NCI-H446 treated with DMSO at 0.1 percent for 48 hours (cell line): Measurements from ENCODE around the gene UBE2QL1.

ENCODE experiments used
- DNase-seq: peaks from one replicate; lab custom pipeline; 2025; lab: John Stamatoyannopoulos, UW

UBE2QL1 gene

DNA sequence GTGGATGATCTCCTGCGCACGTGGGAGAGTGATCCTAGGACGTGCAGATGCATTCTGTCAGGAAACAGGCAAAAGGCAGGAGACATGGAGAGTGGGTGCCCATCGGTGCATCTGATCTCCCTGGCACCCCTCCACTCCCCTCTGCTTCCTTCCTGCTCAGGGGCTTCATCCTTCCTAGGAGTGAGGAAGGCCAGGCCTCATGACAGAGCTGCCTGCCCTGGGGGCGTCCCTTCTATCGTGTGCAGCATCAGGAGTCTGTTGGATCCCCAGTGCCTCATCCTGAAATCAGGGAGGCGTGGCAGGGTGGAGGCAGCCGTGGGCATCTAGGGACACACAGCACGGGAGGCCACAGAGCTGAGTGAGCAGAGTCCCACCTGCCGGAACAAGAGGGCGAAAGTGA lies 30.1 kb downstream of the UBE2QL1 start:
- no peak for DNase-seq

DNA sequence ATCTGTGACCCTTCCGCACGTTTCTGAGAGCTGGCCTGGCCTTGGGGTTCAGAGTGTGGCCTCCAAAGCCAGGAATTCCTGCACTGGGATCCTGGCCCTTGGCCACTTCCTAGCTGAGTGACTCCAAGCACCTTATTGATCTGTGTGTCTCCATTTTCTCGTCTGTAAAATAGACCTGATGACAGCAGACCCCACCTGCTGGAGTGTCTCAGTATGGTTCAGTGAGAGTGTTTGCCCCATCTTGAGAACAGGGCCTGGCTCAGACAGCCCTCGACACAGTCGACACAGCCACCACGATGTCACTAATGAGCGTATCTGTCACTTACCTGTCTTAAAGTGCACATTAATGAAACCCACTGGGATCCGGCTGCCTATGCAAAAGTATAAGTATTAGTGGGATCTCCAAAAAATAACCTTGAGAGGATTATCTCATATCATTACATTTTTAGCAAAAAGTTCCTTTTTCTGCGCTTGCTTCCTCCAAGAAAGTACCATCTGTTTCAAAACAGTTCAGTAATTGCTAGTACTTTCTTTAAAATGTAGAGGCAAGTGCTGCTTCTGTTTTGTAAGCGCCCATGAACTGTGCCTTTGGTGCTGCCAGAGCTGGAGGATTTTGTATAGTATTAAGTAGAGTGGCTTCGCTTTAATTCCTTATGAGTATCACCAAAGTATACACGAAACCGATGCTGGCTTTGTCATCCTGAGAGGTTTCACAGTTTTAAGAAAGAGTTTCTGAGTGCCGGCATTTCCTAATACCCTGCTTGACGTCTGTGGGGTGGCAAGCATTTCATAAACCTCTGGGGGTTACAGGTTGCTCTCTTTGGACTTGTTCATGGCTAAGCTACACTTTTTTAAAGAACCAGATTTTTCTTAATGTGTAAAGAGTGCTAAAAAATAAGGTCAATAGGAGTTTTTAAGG lies 31.7 kb downstream of the UBE2QL1 start:
- no peak for DNase-seq

DNA sequence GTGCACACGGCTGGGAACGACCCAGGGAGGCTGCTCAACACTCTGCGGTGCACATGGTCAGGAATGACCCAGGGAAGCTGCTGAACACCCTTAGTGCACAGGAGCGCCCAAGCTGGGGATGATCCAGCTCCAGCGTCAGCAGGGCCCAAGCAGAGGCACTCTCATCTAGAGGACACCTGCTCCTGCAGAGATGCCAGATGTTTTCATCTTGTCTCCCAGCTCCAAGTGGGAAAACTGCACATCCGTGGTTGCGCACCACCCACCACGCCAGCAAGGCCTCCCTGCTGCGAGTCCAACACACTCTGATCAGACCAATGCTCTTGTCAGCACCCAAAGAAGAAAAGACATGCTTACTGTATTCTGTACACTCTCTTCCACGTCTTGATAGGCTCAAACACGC lies 34.1 kb downstream of the UBE2QL1 start:
- no peak for DNase-seq

DNA sequence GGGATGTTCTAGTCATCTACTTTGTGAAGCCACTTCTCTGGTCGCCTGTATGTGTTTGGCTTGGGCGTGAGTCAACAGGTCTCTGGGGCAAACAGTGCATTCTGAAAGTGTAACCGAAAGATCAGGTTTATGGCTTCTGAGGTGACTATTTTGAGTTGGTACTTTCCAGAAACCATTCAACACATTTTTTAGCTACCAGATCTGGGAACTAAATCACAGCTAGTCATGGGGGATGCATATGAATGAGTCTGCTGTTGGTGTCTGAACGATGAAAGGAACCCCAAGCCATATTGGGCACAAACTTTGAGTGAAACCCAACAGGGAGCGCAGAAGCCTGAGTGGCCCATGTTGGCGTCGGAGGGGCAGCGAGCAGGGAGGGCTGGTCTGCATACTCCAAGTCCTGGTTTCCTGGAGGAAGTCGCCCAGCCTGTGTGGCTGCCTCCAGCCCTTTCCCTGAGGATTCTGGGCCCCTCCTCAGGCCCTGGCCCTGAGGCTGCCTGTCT lies 35.3 kb downstream of the UBE2QL1 start:
- no peak for DNase-seq

DNA sequence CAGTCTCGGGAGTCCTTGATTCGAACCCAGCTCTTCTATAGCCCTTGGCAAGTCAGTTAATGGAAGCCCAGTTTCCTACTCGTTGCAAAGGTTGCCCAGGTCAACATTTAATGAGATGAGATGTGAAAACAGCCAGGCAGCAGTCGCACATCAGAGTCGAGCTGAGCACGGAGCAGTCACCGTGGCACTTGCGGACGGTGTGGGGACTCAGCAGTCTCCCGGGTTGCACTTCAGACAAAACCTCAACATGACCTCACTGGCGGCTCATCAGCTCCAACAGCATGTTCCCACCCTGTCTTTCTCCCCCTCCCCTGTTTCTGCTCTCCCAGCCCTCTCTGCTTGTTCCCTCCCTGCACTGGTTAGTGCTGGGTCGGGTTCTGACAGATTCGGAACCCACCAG lies 35.8 kb downstream of the UBE2QL1 start:
- no peak for DNase-seq

DNA sequence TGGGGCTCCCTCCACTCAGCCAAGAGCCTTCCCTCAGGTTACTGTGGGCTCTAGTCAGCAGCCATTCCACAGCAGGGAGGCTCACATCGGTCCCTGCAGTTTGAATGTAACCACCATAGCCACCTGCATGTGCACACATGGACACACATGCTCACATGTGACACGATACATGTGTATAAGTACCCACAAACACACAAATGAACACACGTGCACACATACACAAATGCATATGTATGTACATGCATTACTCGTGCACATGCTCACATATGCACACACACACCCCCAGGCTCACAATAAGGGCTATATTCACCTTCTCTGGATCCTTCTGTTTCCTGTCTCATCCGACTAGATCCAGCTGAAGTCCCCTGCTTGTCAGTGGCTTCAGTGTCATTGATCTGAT lies 36.2 kb downstream of the UBE2QL1 start:
- DNase-seq, result no peak

DNA sequence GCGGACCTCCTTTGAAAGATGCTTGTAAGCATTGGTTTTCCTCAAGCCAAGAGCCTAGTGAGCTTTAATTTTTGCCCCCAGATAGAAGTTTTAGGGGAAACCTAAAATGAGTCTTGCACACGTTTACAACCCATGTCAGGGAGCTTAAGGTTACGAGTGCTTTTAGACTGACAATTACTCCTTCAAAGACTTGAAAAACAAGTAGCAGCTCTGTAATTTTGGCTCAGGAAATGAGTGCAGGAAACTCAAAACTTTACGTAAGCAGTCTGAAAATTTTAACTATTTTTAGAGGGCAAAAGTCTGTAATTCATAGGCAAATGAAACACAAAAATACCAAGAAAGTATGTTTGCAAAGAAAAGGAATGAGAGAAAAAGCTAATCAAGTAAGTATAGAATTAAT lies 36.8 kb downstream of the UBE2QL1 start:
- DNase-seq, result no peak

DNA sequence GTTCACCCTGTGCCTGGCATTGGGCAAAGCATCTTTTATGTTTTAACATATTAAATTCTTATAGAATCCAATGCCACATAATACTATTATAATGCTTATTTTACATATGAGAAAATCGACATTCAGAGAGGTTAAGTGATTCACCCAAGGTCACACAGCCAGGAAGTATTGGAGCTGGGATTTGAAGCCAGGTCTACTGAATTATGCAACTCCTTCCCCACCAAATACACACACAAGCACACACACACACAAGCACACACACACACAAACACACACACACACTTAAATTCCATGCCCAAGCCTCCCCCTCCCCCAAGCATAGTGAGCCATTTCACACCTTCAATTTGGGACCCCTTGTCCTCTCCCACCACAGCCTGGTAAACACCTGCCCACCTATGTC lies 37.4 kb downstream of the UBE2QL1 start:
- DNase-seq, result no peak

DNA sequence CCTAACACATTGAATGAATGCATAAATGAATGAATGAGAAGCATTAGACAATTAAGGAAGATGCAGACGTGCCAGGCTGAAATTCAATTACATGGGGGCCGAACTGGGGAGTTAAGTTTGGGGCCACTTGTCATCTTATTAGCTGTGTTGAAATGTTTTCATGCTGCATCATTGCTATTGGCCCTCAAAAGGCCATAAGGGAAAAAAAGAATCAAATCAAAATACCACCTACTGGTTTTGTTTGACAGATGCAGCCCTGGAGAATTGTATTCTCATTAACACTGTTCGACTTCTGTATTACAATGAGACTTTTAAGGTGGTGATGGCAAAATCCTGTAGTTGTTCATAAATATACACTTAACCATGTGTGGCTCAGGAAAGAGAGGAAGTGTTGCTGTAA lies 38.4 kb downstream of the UBE2QL1 start:
- no peak for DNase-seq

DNA sequence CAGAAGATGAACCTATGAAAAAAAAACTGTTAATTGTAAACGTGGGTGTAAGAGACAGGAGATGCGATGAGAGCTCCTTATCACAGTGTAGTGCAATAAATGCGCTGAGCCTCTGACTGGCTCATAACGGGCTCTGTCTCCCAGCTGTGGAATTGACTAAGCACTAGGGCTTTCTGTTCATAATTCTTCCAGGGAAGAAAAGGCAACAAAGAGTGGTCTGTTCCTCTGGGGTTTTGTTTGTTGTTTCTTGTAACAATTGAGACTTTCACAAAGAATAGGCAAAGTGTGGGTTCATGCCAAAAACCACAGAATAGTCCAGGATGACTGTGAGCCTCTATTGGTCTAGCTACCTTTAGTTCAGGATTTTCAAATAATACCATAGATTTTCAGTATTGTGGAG lies 39.4 kb downstream of the UBE2QL1 start:
- DNase-seq, result no peak

DNA sequence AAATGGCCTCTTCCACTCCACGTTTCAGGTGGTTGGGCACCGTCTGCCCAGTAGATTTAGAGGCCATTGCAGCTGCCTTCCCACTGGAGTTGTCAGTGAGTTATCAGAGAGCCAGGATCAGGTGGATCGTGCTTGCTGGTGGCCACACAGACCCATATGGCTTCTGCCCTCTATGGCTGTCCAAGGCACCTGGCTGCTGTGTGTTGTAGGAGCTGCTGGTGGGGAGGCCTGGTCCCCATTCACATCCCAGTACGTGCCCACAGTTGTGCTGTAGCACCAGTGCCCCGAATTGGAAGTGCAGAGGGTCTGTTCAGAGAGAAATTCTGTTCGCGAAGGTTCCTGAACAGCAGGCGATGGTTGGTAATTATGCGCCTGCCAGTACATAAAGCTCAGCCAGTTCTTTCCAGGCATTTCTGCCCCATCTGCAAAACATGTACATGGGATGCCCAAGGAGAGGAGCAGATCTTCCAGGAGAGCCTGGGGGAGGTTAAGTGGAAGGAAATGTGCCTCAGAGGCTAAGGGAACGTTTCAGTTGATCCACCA lies 41.1 kb downstream of the UBE2QL1 start:
- DNase-seq, result no peak

DNA sequence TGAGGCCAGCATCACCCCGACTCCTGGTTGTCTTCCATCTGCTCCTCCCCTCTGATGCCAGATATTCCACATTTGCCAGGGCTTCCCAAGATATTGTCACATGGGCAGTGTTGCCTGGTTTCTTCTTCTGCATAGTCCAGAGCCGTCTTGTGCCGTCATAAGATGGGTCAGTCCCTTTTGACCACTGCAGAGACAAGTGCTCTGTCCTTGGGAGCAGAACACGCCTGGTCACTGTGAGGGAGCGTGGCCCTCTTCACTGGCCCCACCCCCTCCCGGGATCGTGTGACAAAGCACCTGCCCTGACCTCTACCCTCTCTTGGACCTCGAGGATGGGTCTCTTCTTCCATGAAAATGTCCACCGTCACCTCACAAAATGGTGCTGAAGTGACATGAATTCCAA lies 41.6 kb downstream of the UBE2QL1 start:
- DNase-seq, result no peak

DNA sequence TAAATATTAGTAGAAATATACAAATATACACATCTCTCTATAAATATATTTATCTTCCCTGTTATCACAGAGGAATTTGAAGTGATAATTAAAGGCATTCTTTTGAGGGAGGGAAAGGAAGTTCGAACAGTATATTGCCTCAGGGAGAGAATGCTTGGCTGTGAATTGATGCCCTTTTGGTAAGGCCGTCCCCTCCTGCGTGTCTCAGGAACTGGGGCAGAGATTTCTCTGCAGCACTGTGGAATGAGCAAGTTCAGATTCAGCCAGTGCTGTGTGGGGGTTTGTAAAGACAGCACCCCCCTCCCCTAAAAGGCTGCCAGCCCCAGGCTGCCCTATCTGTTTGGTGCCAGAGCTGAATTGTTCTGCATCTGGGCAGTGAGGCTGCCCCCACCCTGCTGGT lies 42.0 kb downstream of the UBE2QL1 start:
- DNase-seq, result no peak

DNA sequence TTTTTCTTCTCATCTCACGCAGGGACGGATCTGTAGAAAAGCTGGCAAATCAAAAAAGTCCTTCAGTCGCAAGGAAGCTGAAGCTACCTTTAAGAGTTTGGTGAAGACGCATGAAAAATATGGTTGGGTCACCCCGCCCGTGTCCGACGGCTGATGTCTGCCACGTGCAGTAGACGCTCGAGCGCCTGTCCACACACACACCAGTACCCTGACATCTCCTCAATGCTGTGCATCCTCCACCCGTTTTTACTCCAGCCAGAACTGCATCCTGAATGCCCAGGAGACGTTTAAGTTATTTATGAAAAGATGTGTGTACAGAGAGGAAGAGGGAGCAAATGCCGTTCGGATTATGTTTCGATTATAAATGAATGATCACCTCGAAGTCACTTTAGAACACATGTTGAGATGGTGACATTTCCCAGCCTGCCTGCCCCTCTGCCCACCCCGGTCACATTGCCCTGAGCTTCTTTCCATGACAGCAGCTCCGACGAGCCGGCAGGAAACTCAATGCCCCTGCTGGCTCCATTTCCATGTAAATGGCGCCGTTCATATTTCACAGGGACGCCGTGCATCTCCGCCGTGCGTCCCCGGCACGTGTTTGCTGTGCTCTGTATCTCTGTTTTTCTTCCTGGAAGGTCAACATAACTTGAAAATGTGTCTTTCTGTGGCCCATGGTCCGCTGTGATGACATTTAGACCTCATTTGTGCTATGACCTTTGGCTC lies 42.7 kb downstream of the UBE2QL1 start:
- no peak for DNase-seq

DNA sequence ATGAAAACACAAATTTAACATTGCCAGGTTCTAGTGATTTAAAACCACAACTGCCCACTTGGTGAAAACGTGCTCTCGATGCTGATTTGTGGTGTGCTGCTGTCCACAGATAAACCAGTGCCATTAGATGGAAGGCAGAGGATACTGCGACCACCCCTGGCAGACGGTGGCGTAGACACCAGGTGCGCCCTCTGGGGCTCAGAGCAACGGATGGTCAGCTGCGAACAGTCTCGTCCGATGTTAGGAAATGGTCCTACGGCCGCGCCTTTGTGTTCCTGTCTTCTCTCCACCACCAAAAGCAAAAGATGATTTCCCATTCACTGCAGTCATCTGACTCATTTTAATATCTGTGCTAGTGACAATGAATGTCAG lies 43.2 kb downstream of the UBE2QL1 start:
- DNase-seq, result no peak

DNA sequence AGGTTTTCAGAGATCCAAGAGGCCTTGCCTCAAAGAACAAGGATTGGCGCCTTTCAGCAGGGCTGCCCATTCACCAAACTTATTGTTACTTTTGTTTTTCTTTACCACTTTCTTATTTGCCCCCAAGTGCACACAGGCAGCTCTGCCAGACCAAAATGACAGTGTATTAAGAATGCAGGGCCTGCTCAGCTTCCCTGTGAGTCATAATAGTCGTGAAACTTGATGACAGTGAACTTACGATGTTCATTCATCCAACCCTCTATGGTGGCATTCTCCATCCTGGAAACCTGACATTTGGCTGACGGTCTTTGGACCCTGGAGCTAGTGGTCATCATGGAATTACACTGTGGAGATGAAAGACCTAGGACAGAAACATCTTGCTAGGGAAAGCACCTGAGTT lies 44.3 kb downstream of the UBE2QL1 start:
- no peak for DNase-seq

DNA sequence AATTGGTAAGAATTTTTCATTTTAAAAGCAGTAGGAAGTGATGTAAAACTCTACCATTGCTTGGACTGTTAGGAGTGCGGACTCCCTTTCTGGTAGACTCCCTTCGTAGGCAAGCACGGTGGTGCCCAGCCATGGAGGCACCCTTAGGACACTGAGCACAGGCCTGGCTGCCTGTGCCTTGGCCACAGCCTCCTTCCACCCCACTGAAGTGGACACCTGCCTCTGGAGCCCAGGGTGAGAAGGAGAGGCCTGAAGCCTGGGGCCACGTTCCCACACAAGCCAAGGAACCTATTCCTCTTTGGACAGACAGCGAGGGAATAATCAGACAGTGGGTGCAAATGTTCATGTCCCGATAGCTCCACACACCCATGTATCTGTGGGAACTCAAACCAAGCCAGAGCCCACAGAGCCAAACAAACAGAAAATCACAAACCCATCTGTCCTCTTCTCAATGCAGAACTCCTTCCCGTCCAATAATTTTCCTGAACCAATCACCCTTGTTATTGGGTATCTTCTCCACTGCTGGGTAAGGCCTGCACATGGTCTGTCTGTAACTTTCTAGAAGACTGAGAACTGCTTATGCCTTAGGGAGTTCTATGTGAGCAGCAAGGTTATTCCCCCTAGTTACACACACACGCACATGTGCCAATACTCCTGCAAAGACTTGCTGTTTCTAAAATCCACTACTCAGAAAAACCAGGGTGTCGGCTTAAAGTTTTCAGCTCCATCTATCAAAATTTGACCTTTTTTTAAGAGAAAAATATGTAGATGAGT lies 45.2 kb downstream of the UBE2QL1 start:
- no peak for DNase-seq

DNA sequence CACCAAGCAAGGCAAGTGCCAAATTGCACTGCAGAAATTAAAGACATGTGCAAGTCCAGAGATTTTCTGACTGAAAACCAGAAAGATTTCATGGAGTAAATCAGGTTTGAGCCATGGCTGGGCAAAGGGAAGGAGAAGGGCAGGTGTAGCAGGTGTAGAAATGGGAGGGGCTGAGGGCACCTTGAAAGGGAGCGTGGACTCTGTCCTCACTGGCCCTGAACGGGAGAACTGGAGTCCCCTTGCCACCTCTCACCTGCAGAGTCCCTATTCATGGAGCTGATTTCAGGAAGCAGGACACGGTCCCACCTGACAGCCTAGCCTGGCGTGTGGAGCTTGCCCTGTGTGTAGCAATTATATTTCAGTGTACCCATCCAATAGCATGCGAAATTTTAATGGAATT lies 46.3 kb downstream of the UBE2QL1 start:
- DNase-seq, result no peak

DNA sequence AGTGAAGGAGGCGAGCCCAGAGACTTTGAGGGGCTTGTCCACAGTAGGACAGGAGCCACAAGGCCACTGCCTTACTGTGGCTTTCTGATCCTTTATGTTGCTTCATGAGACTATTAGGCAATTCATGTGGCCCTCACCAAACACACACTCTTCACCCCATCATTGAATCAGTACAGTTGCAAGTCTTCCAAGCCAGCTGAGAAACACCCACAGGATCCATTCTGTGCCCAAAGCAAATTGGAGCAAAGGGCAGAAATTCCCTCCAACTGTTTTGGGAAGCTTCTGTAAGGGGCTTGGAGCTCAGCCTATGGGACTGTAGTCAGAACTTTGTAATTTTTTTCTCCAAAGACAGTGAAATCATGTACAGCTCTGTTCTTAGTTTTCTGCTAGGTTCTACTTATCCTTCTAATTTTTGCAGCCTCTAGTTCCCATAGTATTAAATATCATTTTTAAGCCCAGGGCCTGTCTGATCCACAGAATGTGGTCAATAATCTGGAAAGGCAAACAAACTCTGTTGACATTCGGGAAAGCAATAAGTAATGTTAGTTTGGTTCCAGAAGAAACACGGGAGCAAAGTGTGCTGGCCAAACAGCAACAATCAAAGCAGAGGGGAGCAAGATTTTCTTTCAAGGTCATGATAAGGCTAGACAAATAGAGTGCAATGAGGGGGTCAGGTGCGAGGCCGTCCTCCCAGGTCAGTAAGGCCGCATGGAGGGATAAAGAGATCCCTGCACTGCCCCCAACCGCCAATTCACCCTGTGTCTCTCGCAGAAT lies 47.0 kb downstream of the UBE2QL1 start:
- DNase-seq, result no peak

DNA sequence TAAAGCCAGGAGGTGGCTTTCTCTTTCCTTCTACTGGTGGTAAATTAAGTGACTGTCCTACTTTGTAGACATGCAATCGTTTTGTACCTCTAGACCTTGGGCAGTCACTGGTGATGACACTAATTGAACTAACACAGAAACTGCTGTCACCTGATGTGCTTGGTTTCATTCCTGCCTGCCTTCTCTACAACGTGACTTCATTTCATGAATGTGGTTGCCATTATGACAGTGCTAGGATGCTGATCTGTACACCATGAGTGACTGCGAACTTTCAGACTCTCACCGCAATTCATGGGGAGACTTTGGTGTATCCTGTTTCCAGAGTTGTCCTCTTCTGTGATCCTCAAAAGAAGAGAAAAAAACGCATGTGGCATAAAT lies 47.5 kb downstream of the UBE2QL1 start:
- DNase-seq, result no peak

DNA sequence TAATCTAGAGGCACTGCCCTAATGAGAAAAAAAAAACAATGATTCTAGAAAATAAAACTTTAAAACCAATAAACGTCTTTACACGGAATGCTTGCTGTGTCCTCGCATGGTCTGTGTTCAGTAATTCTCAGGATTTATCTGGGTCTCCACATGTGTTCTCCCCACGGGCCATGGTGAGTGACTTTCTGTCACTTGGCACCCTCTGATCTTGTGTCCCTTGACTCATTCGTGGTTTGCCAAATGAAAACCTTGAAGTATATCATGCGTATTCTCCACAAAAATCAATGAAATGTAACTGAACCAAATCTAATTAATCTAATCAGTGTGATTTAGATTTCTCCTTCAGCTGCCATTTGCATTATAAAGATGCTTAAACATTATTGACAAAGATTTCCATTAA lies 48.0 kb downstream of the UBE2QL1 start:
- DNase-seq, result no peak

DNA sequence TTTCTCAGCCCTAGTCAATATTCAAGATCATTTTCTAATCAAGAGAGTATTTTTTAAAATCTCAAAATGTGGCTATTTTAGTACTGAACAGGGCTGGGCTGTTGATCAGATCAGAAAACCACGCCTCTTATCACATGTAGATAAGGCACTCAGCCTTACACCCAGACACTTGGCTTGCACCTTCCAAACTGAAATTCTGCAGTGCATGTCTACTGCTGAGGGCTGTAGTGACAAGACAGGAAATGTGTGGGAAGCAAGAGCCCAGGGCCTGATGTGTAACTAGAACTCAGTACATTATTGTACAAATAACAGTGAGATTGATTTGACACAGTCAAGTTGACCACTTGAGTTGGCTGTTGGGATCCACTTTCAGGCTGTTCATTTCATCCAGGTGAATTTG lies 48.6 kb downstream of the UBE2QL1 start:
- DNase-seq, result no peak
